ENCODE results near the gene TSHZ2.

GRCh38 chr20:53216478-53216855, 244.3 kb downstream of the TSHZ2 start:
- TF ChIP-seq POLR2A (IDR thresholded peaks at IDR 0.05) (no peak), CTCF (IDR thresholded peaks at IDR 0.05 in 4 of 5, conservative IDR thresholded peaks at IDR 0.05 in 1 of 5) (no peak)
